ENCODE results near the gene FOXF1.

The FOXF1 gene

DNA sequence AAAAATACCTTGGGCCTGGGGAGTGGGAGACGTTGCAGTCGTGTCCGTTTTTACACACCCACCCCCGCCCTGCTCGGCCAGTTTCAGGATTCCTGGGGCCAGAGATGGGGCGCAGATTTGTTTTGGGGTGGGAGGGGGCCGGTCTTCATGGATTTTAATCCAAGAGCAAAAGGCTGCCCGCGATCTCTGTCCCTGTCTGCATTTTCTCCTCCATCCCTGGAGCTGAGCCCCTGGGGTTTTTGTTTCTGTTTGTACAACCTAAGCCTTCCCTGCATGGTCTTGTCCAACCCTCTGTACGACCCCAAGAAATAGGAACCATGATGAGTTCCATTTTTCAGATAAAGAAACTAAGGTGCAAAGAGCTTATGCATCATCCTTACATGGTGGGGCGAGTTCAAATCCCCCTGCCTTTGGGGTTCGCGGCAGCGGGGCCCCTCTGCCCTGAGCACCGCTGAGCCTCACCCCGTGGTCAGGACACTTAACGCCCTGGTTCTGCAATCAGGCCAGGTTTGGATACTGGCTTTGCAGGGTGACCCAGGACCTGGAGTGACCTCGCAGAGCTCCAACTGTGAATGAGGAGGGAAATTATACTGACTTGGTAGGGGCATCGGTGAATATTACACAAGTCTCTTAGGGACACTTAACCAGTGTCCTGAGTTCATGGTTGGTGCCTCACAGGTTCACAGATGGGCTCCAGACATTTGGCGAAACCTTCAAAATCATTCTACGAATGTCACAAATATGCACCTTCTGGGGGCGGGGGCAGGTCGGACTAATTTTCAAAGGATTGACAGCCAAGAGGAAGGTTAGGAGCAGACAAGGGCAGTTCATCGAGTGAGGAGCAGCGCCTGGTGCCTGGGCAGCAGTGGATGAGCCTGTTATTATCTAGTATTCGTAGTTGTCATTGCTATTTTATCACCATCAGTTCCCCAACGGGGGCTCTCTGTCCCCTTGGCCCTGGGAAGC, 4.1 kb upstream of the FOXF1 start:
- FAIRE-seq, result no peak

DNA sequence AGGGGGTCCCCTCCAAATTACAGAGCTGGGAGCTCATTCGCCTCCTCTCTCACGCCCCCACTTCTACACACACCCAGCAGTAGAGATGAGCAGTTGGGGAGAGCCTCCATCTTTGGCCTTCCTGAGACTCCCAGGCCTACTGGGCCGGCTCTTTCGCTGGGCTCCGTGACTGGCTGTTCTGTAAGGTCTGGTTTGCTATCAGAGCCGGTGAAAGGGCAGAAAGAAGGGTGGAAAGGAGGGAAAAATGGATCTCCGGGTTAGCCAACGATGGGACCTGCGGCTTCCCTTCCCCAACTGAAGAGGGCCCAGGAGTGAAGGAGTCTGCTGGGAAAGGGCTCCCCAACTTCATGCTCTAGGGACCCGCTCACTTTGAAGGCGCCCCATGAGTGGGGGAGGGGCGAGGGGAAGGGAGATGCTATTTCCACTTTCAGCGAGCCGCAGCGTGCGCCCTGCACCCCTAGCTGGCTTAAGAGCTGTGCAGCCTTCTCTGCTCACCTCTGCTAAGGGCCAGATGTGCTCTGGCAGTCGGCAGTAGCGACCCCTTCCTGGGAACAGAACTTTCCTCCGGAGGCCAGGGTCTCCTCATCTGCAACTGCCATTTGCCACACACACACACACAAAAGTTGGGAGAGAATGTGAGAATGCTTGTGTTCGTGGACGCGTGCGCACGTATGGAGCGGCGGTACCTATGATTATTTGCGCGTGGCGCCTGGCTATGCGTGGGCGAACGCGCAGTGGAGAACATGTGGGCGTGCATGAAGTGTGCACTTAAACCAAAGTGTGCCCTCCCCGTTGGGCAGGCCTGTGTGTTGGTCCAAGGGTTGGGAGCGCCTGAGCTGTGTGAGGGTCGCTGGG, 2.9 kb upstream of the FOXF1 start:
- no peak for FAIRE-seq

DNA sequence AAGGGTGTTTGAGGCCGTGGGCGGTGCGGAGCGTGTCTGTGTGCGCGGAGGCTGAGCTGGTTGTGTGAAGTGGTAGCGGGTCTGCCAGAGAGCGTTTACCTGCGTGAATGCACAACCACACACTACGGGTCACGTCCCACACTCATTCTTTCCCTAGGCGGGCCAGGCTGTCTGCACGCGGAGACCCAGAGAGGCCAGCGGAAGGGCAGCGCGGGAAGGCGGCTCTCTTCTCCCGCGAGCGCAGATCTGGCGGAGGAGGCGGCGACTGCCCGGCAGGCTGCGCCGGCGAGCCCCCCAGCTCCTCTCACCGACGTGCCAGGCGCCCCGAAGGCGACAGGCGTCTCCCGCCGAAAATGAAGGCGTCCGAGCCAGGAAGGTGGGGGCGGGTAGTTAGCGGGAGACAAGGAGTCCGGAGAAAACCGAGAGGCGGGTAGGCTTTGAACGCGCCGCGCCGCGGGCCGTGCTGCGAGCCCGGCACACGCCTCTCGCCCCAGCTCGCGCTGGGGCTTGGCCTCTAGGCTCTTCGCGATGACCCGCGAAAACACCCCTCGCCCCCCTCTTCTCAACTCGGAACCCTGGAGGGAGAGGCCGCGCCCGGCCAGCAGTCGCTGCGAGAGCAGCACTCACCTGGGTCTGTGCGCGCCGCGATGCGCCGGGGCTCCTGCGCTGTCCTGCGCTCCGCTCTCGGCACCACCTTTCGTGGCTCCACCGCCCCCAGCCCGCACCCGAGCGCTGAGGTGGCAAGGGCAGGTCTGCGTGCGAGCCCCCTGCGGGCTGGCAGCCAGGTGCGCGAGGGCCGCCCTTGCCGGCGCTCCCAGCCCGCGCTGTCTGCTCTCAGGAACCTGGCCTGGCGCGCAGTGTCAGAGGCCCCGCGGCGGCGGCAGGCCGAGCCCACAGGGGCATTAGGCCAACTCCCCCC, 2.0 kb upstream of the FOXF1 start:
- FAIRE-seq, result no peak

GRCh38 chr16:86508947-86509758, 1.2 kb upstream of the FOXF1 start:
- FAIRE-seq, result no peak

GRCh38 chr16:86509759-86510464, 415 bp upstream of the FOXF1 start:
- no peak for FAIRE-seq

DNA sequence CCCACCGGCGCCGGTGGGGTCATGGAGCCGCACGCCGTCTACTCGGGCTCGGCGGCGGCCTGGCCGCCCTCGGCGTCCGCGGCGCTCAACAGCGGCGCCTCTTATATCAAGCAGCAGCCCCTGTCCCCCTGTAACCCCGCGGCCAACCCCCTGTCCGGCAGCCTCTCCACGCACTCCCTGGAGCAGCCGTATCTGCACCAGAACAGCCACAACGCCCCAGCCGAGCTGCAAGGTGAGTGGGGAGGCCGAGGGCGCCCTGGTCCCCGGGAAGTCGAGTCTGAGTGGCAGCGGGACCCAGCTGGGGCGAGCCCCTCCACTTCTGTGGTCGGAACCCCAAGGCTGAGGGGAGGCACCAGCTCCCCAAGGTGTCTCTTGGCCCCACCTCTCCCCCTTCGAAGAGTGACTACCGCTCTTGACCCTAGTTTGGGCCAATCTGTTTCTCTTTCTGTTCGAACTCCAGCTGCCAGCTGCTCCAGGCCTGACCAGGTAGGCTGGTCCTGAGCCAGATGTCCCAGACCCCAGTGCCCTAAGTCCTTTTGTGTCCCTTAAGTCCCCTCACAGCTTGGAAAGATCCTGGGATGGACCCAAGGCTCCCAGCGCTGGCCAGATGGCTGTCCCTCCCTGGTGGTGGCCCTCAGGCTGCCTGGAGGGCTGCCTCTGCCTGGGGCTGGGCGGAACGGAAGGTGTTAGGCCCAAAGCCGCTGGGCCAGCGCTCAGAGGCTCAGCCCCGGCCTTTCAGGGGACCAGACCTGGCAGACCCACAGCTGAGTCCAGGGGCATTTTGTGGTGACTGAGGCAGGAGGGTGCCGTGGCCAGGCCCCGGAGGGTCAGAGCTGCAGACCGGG, 1.2 kb downstream of the FOXF1 start:
- no peak for FAIRE-seq

DNA sequence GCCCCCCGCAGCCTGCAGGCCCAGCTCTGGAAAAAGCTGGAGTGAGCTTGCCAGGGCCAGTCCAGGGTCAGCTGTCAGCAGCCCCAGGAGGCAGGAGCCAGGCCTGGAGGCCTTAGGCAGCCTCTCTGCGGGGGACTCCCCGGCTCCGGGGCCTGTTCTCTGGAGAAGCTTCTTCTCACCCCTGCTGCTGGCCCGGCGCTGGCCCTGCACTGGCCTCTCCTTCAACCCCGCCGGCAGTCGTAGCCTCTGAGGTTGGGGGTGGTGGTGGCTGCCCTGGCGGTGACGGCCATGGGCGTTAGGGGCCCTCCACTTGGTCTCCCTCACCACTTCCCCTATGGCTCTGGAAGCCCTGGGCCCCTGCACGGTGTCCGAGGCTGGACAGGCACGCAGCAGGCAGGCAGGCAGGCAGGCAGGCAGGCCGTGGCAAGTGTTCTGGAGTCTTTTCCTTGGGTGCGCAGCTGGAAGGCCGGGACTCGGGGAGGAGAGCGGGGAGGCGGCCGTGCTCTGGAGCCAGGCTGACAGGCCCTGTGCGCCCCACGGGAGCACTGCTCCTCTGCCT, 2.1 kb downstream of the FOXF1 start:
- FAIRE-seq, result no peak

DNA sequence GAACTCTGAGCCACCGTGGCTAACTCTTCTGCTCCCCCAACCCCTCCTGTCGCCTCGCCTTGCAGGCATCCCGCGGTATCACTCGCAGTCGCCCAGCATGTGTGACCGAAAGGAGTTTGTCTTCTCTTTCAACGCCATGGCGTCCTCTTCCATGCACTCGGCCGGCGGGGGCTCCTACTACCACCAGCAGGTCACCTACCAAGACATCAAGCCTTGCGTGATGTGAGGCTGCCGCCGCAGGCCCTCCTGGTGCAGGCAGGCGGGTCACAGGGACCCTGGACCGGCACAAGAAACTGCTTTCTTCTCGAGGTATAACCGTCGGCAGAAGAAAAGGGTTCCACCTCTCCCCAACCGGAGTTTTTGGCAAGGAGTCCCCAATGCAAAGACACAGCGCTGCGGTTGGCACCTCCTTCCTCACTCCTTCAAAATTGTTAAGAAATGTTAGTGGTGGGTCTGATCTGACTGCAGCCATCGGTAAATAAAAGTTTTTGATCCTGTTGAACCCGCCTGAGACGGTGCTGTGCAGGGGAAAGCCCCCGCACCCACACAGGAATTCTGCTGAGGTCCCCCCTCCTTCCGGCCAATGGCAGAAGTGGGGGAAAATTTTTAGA, 2.6 kb downstream of the FOXF1 start:
- no peak for FAIRE-seq

DNA sequence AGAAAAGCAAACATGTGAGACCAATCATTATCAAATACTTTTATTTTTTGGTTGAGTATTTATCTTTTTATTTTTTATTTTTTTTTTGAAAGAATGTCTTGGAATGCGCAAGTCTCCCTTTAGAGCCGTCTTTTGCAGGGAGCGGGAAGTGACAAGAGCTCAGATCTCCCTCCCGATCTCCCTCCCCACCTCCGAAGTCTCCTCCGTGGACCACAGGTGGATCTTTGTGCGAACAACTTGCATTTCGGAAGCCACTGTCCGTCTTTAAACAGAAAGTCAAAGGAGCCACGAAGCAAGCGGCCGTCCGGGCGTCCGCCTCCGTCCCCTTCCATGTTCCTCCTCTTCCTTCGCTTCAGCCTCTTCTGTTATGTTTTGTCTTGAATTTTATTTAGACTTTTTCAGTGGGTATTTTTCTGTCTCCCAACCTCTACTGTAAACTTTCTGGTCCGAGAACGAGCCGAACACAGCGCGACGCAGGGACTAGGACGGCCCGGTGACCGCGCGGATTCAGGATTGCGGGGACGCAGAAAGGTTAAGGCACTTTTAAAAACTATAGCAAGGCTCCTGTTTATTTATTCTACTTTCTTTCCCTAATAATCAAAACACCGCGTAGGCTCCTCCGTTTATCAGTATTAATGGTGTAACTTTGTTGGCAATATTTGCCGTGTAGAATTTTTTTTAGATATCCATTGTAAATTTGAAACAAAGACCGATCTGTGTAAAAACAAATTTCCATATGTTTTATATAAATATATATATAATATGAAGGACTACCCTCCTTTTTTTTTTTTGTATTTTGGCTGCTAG, 3.3 kb downstream of the FOXF1 start:
- no peak for FAIRE-seq

- FAIRE-seq, result no peak
Measured at GRCh38 chr16:86514481-86515376, 4.4 kb downstream of the FOXF1 start.

GRCh38 chr16:86515413-86515776, 5.1 kb downstream of the FOXF1 start:
- no peak for FAIRE-seq

- FAIRE-seq, result no peak
Measured at GRCh38 chr16:86515777-86516622, 5.7 kb downstream of the FOXF1 start.

- no peak for FAIRE-seq
Measured at GRCh38 chr16:86516623-86517003, 6.3 kb downstream of the FOXF1 start.

DNA sequence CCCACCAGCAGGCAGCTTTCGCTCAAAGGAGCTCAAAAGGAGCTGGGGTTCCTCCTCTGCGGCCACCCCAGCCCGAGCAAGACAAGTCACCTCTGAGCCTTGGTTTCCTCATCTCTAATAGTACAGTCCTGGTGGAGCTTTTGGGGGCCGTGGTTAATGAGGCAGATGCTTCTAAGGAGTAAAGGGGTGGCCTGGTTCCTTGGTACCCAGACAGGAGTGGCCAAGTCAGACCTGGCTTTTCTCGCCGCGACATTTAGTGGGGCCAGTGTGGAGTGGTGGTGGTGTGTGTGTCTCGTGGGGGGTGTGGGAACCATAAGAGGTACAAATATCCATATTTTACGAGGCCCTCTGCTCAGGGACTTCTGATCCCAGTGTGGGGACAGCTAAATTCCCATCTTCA, 6.7 kb downstream of the FOXF1 start:
- no peak for FAIRE-seq

- no peak for FAIRE-seq
Measured at GRCh38 chr16:86517652-86518258, 7.4 kb downstream of the FOXF1 start.

DNA sequence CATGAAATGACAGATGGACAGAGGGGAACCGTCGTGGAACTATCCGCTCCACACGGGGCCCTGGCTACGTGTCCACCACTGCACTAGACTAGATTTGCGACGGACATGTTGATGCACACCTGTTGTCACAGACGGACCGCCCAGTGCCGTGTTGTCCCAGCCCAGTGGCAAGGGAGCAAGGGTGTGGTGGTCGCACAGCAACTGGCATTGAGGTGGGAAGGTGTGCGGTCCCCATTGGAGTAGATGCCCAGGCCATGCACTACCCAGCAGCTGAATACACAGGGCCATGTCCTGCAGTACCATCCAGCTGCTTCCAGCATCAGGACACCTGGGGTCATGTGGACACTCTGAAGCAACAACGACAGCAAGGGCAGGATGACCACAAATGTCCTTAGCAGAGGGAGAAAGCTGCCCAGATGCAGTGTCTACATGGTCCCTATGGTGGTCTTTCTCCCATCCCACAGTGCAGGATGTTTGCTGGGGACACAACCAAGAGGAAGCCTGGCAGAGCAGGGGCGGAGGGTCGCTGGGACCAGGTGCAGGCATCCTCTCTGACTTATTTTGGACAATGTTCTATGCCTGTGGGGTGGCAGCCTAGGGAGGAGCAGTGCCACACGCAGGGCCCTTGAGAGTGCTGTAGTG, 8.8 kb downstream of the FOXF1 start:
- FAIRE-seq, result no peak

All from islet of Langerhans (tissue), 1 donor.